A204.1 (cell line): ENCODE data around the gene THRB.
"Not testable (repeated sequence)": the region's sequence is repeated elsewhere in the genome, so short reads cannot be mapped to it uniquely, and the experiment has no call there.

Experiments used
- FAIRE-seq: peaks from 2 replicates; lab custom pipeline; 2012; peaks lifted over from hg19 to GRCh38; lab: Jason Lieb, UNC

THRB gene

GRCh38 chr3:24446032-24446431, 48.6 kb downstream of the THRB start:
- FAIRE-seq = no peak

GRCh38 chr3:24443476-24443875, 51.2 kb downstream of the THRB start:
- no peak for FAIRE-seq

GRCh38 chr3:24440760-24441464, 53.7 kb downstream of the THRB start:
- FAIRE-seq = no peak

GRCh38 chr3:24439021-24439420, 55.6 kb downstream of the THRB start:
- no peak for FAIRE-seq

GRCh38 chr3:24437326-24437725, 57.3 kb downstream of the THRB start:
- FAIRE-seq = no peak

DNA sequence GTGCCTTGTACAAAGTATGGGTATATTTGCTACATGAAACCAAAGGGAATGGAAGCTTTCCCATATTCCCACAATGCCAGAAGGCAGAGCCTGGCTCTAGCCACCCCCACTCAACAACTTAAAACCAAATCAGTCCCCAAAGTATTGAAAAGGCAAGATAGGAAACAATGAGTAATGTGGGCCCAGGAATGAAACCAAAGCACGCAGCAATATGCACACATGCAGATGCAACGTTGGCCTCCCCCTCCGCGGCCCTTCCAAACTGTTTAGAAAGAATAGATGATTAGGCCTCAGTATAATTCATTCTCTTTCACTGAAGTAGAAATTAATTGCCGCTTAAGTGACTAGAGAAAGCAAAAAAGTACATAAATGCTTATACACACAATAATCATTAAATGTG, 59.1 kb downstream of the THRB start:
- FAIRE-seq = no peak

DNA sequence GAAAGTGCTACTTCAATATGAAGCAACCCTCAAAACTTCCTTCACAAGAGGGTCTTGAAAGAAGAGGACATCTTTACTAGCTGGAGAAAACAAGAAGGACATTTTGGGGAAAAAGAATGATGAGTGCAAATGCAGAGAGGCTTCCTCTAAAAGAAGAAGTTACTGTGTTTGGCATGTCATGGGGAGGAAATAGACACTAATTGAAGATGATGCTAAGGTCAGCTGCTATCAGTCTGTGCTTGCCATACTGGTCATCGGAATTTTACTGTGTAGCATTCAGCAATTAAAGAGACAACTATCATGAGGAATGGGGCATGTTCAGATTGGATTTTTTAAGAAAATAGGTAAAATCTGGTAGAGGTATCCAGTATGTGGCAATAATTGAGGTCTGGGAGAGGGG, 60.0 kb downstream of the THRB start:
- no peak for FAIRE-seq

- FAIRE-seq = no peak
Measured at GRCh38 chr3:24433838-24434591, 60.6 kb downstream of the THRB start.

- FAIRE-seq = no peak
Measured at GRCh38 chr3:24432989-24433388, 61.7 kb downstream of the THRB start.

DNA sequence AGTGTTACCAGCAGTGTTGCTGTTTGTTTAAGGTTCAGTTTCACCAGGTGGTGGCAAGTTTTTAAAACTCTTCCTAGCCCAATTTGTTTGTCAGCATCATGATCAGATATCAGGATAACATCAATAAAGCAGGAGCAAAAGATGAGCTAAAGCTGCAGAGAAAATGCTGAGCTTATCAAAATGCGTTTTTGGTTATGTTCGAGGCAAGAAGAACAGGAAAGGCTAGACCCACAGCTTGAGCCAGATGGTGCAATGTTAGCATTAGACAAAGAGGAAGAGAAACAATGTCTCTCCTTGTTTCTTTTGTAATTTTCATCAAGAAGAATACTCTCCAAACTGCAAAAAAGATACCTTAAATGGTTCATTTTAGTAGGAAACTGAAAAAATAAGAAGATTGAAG, 66.2 kb downstream of the THRB start:
- FAIRE-seq = no peak

DNA sequence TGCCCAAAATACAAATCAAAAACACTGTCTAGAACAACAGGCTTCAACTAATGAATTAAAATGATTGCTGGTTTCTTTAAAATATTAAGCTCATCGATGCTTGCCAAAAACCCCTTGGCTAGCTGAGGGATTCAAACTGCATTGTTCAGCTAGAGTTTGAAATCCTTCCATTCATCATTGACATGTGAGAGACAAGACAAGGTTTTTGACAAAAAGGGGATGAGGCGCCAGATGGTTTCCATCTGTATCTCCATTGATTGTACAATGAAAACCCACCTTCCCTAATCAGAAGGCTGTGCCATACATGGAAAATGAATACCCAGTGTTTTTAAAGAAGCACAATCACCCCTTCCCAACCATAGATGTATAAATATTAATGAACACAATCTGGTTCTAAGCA, 67.8 kb downstream of the THRB start:
- no peak for FAIRE-seq

- not testable (repeated sequence) for FAIRE-seq
Measured at GRCh38 chr3:24420829-24421228, 73.8 kb downstream of the THRB start.

DNA sequence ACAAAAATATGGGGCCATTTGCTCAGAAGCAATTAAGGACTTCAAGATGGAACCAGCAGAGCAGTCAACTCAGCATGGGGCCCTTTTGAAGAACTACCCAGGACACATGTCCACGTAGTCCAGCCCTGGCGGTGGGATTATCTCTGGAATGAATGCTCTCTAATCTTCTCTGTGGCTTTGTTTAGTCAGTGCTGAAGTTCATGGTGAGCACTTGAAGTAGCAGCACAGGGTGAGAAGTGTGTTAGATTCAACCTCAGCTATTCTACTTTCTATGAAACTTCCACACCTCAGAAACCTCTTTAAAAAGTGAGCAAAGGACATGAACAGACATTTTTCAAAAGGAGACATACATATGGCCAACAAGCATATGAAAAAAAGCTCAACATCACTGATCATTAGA, 74.4 kb downstream of the THRB start:
- FAIRE-seq = no peak

GRCh38 chr3:24419067-24419791, 75.4 kb downstream of the THRB start:
- FAIRE-seq = no peak

- no peak for FAIRE-seq
Measured at GRCh38 chr3:24417730-24418129, 76.9 kb downstream of the THRB start.

GRCh38 chr3:24416224-24416623, 78.4 kb downstream of the THRB start:
- no peak for FAIRE-seq

DNA sequence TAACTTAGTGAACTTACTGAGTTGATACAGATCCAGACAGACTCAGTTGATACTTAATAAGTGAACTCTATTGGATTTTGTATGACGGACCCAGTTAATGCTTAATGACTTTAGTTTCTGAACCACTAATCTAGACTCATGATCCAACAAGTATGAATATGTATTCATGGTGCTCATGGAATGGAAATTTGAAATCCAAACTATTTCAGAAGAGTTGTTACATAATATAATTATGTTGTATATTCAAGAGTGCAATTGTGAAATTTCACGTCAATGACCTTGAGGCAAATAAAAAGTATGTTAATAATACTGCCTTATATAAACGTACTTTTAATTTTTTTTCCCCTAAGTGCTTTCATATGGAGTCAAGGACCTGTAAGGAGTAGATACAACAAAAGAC, 78.8 kb downstream of the THRB start:
- FAIRE-seq = no peak

DNA sequence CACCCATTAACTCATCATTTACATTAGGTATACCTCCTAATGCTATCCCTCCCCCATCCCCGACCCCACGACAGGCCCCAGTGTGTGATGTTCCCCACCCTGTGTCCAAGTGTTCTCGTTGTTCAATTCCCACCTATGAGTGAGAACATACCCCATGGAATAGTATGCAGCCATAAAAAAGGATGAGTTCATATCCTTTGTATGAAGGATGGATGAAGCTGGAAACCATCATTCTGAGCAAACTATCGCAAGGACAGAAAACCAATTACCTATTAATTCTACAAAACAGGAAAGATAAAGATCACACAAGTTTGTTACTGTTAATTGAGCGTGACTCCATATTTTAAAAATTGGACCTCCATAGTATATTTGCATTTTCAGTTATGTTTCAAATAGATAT, 81.0 kb downstream of the THRB start:
- not testable (repeated sequence) for FAIRE-seq

DNA sequence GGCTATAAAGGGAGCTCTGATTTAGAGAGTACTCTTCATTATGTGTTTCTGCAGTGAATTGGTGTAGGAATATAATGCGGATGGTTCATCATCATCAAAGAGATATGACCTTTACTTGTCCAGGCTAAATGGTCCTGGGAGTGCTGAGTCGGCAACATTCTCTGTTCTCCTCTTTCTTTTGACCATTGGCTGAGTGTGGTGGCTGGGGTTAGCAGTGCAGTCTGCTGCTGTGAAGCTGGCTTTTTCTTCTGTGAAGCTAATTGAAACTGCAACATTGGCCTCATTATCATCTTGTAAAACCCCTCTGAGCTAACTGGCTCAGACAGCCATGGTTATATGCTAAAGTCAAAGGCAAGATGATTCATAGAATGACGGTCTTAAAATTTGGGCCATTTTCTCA, 83.8 kb downstream of the THRB start:
- FAIRE-seq = no peak

DNA sequence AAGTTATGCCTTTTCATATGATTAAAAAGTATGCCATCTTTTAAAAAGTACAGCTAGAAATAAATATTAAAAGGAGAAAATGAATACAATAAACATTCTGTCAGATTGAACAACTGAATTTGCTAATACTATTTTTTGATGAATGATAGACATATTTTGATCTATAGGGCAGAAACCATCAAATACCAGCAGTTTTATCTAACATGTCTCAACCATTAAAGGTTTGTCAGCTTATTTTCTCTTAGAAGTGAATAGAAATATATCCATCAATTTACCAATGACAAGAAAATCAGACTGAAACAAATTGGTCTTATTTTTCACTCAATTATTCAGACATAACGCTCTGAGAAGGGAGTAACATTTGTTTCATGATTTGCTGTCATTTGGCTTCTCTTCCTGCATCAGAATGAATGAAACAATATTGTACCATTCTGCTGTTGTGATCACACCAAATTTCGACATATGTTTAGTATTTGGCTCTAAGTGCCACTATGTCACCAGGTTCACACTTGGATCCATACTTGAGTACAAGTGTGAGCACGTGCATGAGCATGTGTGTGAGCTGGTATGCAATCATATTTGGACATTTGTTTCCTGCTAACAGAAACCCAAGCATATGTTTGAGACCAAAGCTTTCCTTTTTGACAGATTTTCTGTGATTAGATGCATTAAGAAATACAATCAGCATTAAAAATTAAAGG, 86.5 kb downstream of the THRB start:
- no peak for FAIRE-seq

DNA sequence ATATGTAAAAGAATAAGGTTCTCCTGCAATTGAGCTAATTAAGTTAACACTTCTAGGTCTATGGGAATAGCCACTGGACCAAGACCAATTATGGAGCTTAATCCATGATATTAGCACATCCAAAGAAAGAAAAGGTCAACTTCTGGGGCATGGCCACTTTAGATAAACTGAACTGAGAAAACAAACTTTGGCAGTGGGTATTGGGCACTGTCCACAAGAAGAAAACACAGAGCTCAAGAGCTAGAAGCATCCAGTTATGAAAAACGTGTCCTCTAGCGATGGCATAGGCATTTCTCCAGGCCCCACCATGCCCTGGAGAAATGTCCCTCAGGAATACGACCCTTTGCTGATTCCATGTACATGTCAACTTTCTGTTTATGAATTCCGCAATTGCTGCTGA, 87.8 kb downstream of the THRB start:
- no peak for FAIRE-seq

- no peak for FAIRE-seq
Measured at GRCh38 chr3:24405057-24405456, 89.6 kb downstream of the THRB start.

DNA sequence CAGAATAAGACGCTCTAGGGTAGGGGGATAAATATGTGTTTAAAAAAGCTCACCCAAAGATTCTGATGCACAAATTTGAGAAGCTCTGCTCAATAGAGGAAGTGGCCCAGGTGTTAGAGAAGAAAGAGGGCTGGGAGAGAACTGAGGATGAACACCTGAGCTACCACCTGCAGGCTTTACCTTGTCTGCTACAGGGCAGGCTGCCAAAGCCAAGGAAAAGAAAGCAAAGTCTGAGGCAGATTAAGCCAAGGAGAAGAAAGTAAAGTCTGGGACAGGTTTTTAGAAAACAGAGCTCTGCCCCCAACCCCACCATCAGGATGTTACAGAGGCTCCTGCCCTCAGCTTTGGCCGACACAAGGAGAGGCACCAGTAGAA, 92.9 kb downstream of the THRB start:
- FAIRE-seq = no peak
